ENCODE results near the gene EPB41L2. TPM values are rescaled to one million over a fixed set of nuclear protein-coding genes. Genes with fewer than 3 reads are reported as not detected.
"Not testable (repeated sequence)": the region's sequence is repeated elsewhere in the genome, so short reads cannot be mapped to it uniquely, and the experiment has no call there.

The EPB41L2 gene
- total RNA-seq, 4 donors from 2014 or later: 60.1 to 87.2 (median 67.4) TPM

DNA sequence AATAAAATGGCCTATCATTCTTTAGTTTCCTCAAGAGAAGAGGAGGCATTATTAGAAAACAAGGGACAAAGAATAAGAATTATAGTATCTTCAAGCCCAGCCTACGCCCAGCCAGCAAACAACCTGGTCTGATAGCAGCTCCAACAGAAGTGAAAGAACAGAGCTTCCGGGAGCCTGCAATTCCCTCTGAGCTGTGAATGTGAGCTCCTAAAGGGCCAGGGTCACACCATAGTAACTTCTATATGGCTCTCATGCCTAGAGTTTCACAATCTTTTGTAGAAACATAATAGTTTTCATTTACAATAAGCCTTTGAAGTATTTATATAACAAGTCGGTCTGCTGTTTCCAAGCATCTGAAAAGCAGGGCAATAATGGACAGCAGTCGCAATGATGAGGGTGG is 119.3 kb downstream of the EPB41L2 start:
- Histone ChIP-seq H3K4me3 (no peak overlapping the region), H3K36me3 (no peaks in the 10 kb centered on the region), H3K9me3 (no peaks in the 10 kb centered on the region), H3K27me3 (no peaks in the 10 kb centered on the region), H3K4me1 (peaks cover 0 to 10% (median 7%) of the 10 kb centered on the region in 4 donors), H3K27ac (replicated peaks in 1 of 4) (no peak overlapping the region)
- 67% methylated on average over 4 of the region's 4 CpGs for WGBS
- intact Hi-C loops (cut with DNase I): no loop called here
- DNase-seq (ENCODE audit: extremely low spot score): no peak
- TF ChIP-seq POLR2AphosphoS5 (IDR thresholded peaks at IDR 0.05) (no peak), POLR2A (IDR thresholded peaks at IDR 0.05; ENCODE audit: low read depth) (no peak), EP300 (IDR thresholded peaks at IDR 0.05) (no peak)
- TF ChIP-seq, protein P1, sequence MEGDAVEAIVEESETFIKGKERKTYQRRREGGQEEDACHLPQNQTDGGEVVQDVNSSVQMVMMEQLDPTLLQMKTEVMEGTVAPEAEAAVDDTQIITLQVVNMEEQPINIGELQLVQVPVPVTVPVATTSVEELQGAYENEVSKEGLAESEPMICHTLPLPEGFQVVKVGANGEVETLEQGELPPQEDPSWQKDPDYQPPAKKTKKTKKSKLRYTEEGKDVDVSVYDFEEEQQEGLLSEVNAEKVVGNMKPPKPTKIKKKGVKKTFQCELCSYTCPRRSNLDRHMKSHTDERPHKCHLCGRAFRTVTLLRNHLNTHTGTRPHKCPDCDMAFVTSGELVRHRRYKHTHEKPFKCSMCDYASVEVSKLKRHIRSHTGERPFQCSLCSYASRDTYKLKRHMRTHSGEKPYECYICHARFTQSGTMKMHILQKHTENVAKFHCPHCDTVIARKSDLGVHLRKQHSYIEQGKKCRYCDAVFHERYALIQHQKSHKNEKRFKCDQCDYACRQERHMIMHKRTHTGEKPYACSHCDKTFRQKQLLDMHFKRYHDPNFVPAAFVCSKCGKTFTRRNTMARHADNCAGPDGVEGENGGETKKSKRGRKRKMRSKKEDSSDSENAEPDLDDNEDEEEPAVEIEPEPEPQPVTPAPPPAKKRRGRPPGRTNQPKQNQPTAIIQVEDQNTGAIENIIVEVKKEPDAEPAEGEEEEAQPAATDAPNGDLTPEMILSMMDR (IDR thresholded peaks at IDR 0.05): no peak

DNA sequence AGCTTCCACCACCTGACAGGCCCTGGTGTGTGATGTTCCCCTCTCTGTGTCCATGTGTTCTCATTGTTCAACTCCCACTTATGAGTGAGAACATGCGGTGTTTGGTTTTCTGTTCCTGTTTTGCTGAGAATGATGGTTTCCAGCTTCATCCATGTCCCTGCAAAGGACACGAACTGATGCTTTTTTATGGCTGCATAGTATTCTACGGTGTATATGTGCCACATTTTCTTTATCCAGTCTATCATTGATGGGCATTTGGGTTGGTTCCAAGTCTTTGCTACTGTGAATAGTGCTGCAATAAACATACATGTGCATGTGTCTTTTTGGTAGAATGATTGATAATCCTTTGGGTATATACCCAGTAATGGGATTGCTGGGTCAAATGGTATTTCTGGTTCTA is 120.3 kb downstream of the EPB41L2 start:
- 89% methylated on average over 3 of the region's 3 CpGs for WGBS
- H3K4me1 ChIP-seq, H3K9me3 ChIP-seq: not testable (repeated sequence)

DNA sequence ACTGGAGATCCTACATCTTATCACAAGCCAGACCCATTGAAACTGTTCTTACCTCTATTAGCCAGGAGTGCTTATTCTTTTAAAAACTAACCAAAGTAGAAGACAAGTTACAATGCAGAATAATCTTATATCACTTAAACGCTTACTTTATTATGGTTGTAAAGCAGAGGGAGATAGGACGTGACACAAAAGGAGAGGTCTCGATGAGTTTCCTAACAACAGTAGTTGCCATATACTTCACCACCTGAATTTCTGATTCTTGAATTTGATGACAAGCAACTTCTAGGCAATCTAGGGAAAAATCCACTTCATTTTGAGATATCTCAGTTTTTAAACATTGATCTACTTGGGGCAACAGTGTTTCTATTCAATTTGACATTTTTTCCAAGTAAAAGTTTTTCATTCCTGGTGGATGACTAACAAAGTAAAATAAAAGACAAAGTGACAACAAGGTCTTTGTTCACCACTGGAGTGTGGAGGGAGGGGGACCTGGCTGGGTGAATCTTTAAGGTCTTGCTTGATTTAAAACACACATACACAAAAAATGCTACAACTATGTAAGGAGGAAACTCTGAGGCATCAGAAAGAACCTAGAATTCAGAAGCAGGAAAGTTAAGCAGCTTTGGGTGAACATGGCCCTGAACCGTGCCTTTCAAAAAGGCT is 125.0 kb downstream of the EPB41L2 start:
- H3K27ac ChIP-seq (replicated peaks in 1 of 4): no peak overlapping the region
- no peaks in the 10 kb centered on the region for H3K9me3 ChIP-seq
- H3K4me1 ChIP-seq: peaks cover 0 to 26% (median 19%) of the 10 kb centered on the region in 4 donors
- TF ChIP-seq POLR2AphosphoS5 (IDR thresholded peaks at IDR 0.05): no peak
- no peak for TF ChIP-seq POLR2A (IDR thresholded peaks at IDR 0.05; ENCODE audit: low read depth)
- no peak for TF ChIP-seq EP300 (IDR thresholded peaks at IDR 0.05)
- TF ChIP-seq, protein P1 (IDR thresholded peaks at IDR 0.05): no peak
- WGBS: 84% methylated on average over 4 of the region's 4 CpGs
- H3K27me3 ChIP-seq: no peaks in the 10 kb centered on the region
- no peaks in the 10 kb centered on the region for H3K36me3 ChIP-seq
- no peak overlapping the region for H3K4me3 ChIP-seq
- intact Hi-C loops (cut with DNase I): no loop called here
- no peak for DNase-seq (ENCODE audit: extremely low spot score)

More for the DNA sequence above, 120.3 kb downstream of the EPB41L2 start:
- DNase-seq (ENCODE audit: extremely low spot score); H3K27ac ChIP-seq (replicated peaks in 1 of 4); H3K27me3 ChIP-seq; H3K4me3 ChIP-seq; intact Hi-C loops (cut with DNase I); H3K36me3 ChIP-seq: not testable (repeated sequence)

DNA sequence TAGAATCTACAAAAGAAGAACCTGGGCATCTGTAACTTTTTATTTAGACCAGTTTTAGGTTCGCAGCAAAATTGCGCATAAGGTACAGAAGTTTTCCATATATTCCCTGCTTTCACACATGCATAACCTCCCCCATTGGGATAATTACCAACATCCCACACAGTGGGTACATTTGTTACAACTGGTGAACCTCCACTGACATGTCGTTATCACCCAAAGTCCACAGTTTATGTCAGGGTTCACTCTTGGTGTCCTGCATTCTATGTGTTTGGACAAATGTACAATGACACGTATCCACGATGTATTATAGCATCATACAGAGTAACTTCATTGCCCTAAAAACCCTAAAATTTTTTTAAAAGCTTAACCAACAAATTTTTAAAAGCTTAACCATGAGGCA is 126.1 kb downstream of the EPB41L2 start:
- H3K4me3 ChIP-seq: no peak overlapping the region
- no peak overlapping the region for H3K27ac ChIP-seq (replicated peaks in 1 of 4)
- no peak for TF ChIP-seq EP300 (IDR thresholded peaks at IDR 0.05)
- no peak for TF ChIP-seq POLR2A (IDR thresholded peaks at IDR 0.05; ENCODE audit: low read depth)
- TF ChIP-seq, protein P1 (IDR thresholded peaks at IDR 0.05): no peak
- no peak for TF ChIP-seq POLR2AphosphoS5 (IDR thresholded peaks at IDR 0.05)
- H3K36me3 ChIP-seq: no peaks in the 10 kb centered on the region
- no peaks in the 10 kb centered on the region for H3K9me3 ChIP-seq
- intact Hi-C loops (cut with DNase I): no loop called here
- H3K4me1 ChIP-seq: peaks cover 0 to 36% (median 25%) of the 10 kb centered on the region in 4 donors
- WGBS: 88% methylated on average over 5 of the region's 5 CpGs
- no peaks in the 10 kb centered on the region for H3K27me3 ChIP-seq
- no peak for DNase-seq (ENCODE audit: extremely low spot score)

DNA sequence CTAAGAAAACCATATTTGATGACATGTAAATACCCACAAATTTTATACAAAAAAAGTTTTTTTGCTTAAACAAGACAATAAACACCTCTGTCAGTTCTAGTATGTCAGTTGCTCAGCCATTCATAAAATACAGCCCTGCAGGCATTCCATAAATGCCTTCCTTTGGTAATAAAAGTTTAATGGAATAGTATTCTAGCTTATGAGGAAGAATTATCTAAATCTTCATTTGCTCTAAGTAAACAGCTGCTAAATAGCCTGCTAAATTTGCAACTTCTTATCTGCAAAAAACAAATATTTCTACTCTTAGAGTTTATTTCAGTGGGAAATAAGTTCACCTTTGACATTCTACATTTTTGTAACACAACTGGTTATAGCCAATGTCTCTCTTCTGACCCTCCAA is 127.1 kb downstream of the EPB41L2 start:
- Histone ChIP-seq H3K27ac (replicated peaks in 1 of 4) (no peak overlapping the region), H3K9me3 (no peaks in the 10 kb centered on the region), H3K27me3 (no peaks in the 10 kb centered on the region), H3K36me3 (no peaks in the 10 kb centered on the region), H3K4me1 (peaks cover 0 to 36% (median 25%) of the 10 kb centered on the region in 4 donors), H3K4me3 (no peak overlapping the region)
- DNase-seq (ENCODE audit: extremely low spot score): no peak
- no peak for TF ChIP-seq EP300 (IDR thresholded peaks at IDR 0.05)
- no peak for TF ChIP-seq POLR2AphosphoS5 (IDR thresholded peaks at IDR 0.05)
- TF ChIP-seq, protein P1 (IDR thresholded peaks at IDR 0.05): no peak
- intact Hi-C loops (cut with DNase I): no loop called here

Data from esophagus muscularis mucosa (tissue), 4 donors.